Stimulated activated naive CD4-positive, alpha-beta T cell (primary cell): ENCODE results near the gene CAPN5.

Experiments
- DNase-seq, 6 experiments: peaks; one replicate each; lab custom pipeline; 2025; lab: John Stamatoyannopoulos, UW

The CAPN5 gene

GRCh38 chr11:77100166-77101042 is 33.6 kb downstream of the CAPN5 start:
- no peak for DNase-seq

GRCh38 chr11:77101043-77101537 is 34.3 kb downstream of the CAPN5 start:
- DNase-seq: no peak

DNA sequence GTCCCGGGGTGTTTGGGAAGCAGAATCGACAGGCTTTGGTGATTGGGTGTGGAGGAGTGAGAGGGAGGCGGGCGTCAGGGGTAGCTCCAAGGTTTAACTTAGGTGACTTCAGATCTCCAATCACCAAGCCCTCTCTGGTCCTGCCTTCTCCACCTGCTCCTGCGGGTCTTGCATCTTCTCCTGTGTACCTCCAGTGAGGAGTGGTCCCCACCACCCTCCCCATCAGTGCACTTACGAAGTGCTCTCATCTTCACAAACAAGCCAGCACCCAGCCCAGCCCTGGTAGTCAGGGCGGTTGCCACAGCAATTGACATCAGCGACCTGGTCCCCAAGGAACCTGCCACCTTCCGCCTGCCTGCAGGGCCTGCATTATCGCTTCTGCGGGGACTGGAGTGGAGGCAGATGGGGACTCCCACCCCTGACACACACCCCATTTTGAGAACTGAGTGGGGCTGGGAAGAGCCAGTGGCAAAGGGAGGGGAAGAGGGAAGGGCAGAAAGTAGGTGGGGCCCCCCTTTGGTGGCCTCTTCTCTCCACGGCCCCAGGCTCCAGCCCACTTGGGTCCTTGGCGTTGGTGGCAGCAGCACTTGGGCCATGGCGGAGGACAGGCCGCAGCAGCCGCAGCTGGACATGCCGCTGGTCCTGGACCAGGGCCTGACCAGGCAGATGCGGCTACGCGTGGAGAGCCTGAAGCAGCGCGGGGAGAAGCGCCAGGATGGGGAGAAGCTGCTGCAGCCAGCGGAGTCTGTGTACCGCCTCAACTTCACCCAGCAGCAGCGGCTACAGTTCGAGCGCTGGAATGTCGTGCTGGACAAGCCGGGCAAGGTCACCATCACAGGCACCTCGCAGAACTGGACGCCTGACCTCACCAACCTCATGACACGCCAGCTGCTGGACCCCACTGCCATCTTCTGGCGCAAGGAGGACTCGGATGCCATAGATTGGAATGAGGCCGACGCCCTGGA is 35.8 kb downstream of the CAPN5 start, which contains the start of gene OMP:
OMP (plus strand) TSS at position 595 of the 965 bp plus-strand sequence; CDS start at position 595, 0 bp downstream.
- no peak for DNase-seq

GRCh38 chr11:77103319-77103718 is 36.5 kb downstream of the CAPN5 start:
- DNase-seq: no peak

GRCh38 chr11:77104727-77105126 is 38.0 kb downstream of the CAPN5 start:
- no peak for DNase-seq

- no peak for DNase-seq
Measured at GRCh38 chr11:77106321-77106720, 39.5 kb downstream of the CAPN5 start.

DNA sequence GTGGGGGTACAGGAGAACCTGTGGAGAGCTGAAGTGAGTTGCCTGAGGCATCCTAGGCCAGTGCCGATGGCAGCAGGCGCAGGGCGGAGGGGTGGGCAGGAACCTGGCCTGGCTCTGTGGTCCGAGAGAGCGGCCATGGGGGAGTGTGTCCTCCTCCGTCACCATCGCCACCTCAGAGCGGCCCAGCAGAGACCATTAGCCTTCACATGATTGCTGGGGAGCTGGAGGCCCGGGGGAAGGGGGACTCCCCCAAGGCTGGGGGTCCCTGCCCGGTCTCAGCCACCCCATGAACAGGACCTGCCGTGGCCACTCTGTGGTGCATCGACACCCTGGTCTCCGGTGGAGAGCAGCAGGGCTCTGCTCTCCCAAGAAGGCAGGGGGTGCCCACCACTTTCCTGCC is 40.0 kb downstream of the CAPN5 start:
- DNase-seq: no peak

- DNase-seq: no peak
Measured at GRCh38 chr11:77107950-77108349, 41.2 kb downstream of the CAPN5 start.

DNA sequence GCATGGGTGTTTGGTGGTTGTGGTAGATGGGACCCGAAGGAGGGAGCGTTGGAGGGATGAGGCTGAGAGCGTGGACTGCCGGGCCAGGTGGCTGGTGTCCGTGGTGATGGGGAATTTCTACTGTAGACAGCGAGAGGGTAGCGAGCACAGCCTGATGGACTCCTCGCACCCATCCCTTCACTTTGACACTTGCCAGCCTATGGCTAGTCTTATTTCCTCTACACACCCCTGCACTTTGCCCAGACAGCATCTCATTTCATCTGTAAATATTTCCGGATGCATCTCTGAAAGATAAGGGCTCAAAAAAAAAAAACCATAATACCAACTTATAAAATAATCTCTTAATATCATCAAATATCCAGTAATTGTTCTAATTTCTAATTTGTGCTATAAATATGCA is 41.7 kb downstream of the CAPN5 start:
- no peak for DNase-seq

DNA sequence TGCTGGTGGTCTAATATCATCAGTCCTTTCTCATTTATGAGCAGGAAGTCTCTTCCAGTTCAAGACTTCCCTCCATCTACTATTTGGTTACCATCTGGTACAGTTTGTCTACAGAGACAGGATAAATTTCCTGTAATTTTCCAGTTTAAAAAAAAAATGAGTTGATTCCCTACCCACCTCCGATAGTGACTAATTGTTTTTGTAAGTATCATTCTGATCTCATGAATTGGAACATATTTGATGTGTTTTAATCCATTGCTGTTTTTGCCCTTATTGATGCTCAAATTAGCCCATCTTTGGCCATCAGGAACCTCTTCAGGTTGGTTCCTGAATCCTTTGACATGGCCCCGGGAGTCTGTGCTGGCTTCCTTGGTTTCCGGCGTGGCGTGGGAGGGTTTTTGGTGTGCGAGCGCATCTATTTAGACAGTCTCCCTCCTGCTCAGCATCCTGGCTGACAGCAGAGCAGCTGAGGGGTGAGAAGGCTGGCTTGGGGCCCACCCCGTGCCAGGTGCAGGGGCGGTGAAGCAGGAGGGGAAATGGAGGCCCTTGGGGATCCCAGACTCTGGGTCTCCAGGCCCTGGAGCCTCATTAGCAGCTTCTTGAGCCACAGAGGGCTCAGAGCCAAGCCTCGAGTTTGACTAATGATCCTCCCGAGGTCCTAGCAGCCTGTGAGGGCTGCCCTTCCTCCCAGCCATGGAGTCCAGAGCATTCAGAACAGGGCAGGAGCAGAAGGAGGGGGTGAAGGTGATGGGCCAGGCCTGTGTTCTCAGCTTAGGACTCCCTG is 42.7 kb downstream of the CAPN5 start:
- DNase-seq: no peak

- no peak for DNase-seq
Measured at GRCh38 chr11:77110836-77111235, 44.1 kb downstream of the CAPN5 start.

- DNase-seq: no peak
Measured at GRCh38 chr11:77111277-77111676, 44.5 kb downstream of the CAPN5 start.

- no peak for DNase-seq
Measured at GRCh38 chr11:77111946-77112345, 45.2 kb downstream of the CAPN5 start.

- no peak for DNase-seq
Measured at GRCh38 chr11:77112641-77113381, 46.0 kb downstream of the CAPN5 start.

DNA sequence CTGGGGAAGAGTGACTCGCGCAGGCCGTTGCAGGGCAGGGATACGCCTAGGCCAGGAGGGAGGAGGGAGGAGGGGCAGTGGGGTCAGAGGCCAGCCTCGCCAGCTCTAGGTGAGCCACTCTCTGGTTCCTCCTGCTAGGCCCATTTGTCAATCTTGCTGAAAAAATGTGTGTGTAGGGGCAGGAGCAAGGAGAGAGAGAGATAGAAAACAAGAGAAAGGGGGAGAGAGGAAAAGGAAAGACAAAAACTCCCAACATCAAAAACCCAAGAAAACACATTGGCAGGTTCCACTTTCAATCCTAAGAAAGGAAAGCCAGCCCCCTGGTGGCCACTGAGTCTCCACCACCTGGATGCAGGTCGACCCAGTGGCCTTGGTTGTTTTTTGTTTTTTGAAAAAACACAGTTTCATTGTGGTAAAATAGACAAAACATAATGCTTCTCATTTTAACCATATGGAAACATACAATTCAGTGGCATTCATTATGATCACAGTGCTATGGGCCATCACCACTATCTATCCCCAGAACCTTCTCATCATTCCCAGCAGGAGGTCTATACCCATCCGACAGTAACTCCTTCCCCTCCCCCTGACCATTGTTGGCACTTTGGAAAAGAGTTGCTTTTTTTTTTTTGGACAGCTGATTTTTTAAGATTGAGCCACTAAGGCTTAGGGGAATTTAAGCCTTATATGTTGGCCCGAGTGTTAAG is 46.8 kb downstream of the CAPN5 start:
- DNase-seq: peak in 1 of 6 experiments; percentile 4

DNA sequence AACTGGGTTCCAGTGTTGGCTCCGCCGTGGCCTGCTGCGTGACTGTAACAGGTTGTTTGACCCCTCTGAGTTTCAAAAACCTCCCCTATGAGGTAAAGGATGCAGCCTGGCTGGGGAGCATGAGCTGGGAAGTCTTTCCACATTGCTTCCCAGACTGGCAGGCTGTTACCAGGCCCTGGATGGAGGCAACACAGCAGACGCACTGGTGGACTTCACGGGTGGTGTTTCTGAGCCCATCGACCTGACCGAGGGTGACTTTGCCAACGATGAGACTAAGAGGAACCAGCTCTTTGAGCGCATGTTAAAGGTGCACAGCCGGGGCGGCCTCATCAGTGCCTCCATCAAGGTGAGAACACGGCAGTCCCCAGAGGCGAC is 47.3 kb downstream of the CAPN5 start:
- no peak for DNase-seq

DNA sequence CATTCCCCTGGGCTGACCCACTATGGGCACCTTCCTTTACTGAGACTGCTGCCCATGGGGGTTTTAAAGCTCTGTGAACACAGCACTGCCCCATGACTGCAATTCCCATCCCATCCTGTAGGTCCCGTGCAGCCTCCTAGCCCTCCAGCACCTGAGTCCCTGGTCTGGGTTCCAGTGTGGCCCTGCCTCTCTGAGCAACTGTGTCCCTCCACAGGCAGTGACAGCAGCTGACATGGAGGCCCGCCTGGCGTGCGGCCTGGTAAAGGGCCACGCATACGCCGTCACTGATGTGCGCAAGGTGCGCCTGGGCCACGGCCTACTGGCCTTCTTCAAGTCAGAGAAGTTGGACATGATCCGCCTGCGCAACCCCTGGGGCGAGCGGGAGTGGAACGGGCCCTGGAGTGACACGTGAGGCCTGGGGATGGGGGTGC is 48.4 kb downstream of the CAPN5 start:
- DNase-seq: no peak

DNA sequence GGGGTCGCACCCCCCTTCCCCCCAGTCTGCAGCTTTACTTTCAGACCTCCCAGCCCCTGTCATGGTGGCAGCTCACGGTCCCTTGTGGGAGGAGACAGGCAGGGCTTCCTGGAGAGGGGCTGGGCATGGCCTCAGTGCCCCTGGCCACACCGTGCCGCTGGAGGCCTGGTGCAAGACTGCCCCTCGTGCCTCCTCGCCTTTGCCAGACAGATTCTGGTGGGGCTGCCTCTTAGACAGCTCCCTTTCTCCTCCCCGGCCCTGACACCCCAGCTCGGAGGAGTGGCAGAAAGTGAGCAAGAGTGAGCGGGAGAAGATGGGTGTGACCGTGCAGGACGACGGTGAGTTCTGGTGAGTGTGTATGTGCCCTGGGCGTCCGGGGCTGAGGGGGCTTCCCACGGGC is 49.2 kb downstream of the CAPN5 start:
- DNase-seq: no peak

- DNase-seq: no peak
Measured at GRCh38 chr11:77117492-77117891, 50.7 kb downstream of the CAPN5 start.

GRCh38 chr11:77118086-77118485 is 51.3 kb downstream of the CAPN5 start:
- DNase-seq: no peak
